WTC11 (cell line): ENCODE measurements around the gene TBCE. TPM values are rescaled to one million over a fixed set of nuclear protein-coding genes. Genes with fewer than 3 reads are reported as not detected.

Source experiments
- ATAC-seq: fragments of 200-7000 bp; cut with Tn5 transposase; 2 replicates; pipeline ENCODE4 v1.10.0; 2021; ENCODE audit warnings: mild to moderate bottlenecking, moderate library complexity
- CTCF ChIA-PET: fragments of 300-600 bp; sonication (Branson Sonifier 250); formaldehyde crosslinking; loops from one replicate; lab custom pipeline; 2021; ENCODE audit warnings: antibody characterized with exemption; lab: Charles Lee
- POLR2A ChIA-PET: fragments of 350-600 bp; sonication (Branson Sonifier 250); formaldehyde crosslinking; loops from one replicate; lab custom pipeline; 2021; ENCODE audit warnings: antibody characterized with exemption; lab: Charles Lee
- DNase-seq: peaks from one replicate; pipeline ENCODE4 v3.0.0; 2021; ENCODE audit warnings: low spot score
- H3K27ac Mint-ChIP-seq: 2 replicates; pipeline ENCODE4 v1.8.0; 2021; ENCODE audit warnings: mixed read lengths
- H3K27me3 Mint-ChIP-seq: 2 replicates; pipeline ENCODE4 v1.8.0; 2021; ENCODE audit warnings: low read depth, mild to moderate bottlenecking, moderate library complexity, mixed read lengths
- H3K36me3 Mint-ChIP-seq: 2 replicates; pipeline ENCODE4 v1.8.0; 2021; ENCODE audit warnings: mixed read lengths
- H3K4me1 Mint-ChIP-seq: 2 replicates; pipeline ENCODE4 v1.8.0; 2022; ENCODE audit warnings: mixed read lengths
- H3K4me3 Mint-ChIP-seq: 2 replicates; pipeline ENCODE4 v1.8.0; 2021; ENCODE audit warnings: mild to moderate bottlenecking, moderate library complexity, mixed read lengths
- H3K9me3 Mint-ChIP-seq: 2 replicates; pipeline ENCODE4 v1.8.0; 2021; ENCODE audit warnings: mixed read lengths
- GRHL2 ChIP-seq: fragments of 250-450 bp; sonication (Bioruptor Pico); IDR thresholded peaks from 2 replicates; pipeline ENCODE4 v1.8.0; 2022; ENCODE audit warnings: mild to moderate bottlenecking, moderate library complexity; ENCODE audit not compliant: insufficient replicate concordance, severe bottlenecking
- JUN ChIP-seq: sonication (generic); formaldehyde crosslinking; IDR thresholded peaks from 2 replicates; pipeline ENCODE4 v1.8.0; 2023; ENCODE audit warnings: mild to moderate bottlenecking, missing genetic modification reagents
- KAT7 ChIP-seq: sonication (generic); formaldehyde crosslinking; IDR thresholded peaks from 2 replicates; pipeline ENCODE4 v1.8.1; 2023; ENCODE audit warnings: missing genetic modification reagents, mild to moderate bottlenecking, borderline replicate concordance
- NFE2L1 ChIP-seq: sonication (generic); formaldehyde crosslinking; IDR thresholded peaks from 2 replicates; pipeline ENCODE4 v1.8.1; 2023; ENCODE audit warnings: missing genetic modification reagents
- OVOL2 ChIP-seq: fragments of 250-450 bp; sonication (Bioruptor Pico); IDR thresholded peaks from 2 replicates; pipeline ENCODE4 v1.9.0; 2021; ENCODE audit warnings: mild to moderate bottlenecking, borderline replicate concordance
- TEAD1 ChIP-seq: sonication (generic); formaldehyde crosslinking; IDR thresholded peaks from 2 replicates; pipeline ENCODE4 v1.8.0; 2022; ENCODE audit warnings: mild to moderate bottlenecking, missing genetic modification reagents
- TEAD4 ChIP-seq: sonication (generic); formaldehyde crosslinking; IDR thresholded peaks from 2 replicates; pipeline ENCODE4 v1.8.0; 2022; ENCODE audit warnings: mild to moderate bottlenecking, missing genetic modification reagents
- TP53 ChIP-seq: sonication (generic); formaldehyde crosslinking; IDR thresholded peaks from 2 replicates; pipeline ENCODE4 v1.8.1; 2023; ENCODE audit warnings: mild to moderate bottlenecking, missing genetic modification reagents
- ZBTB21 ChIP-seq: sonication (generic); formaldehyde crosslinking; IDR thresholded peaks from 2 replicates; pipeline ENCODE4 v1.8.1; 2023; ENCODE audit warnings: mild to moderate bottlenecking, missing genetic modification reagents, borderline replicate concordance
- ZNF121 ChIP-seq: sonication (generic); formaldehyde crosslinking; IDR thresholded peaks from 2 replicates; pipeline ENCODE4 v1.8.0; 2023; ENCODE audit warnings: missing genetic modification reagents
- ZNF138 ChIP-seq: sonication (generic); formaldehyde crosslinking; conservative IDR thresholded peaks from 2 replicates; pipeline ENCODE4 v1.8.1; 2022; ENCODE audit warnings: mild to moderate bottlenecking, moderate library complexity, missing genetic modification reagents
- ZNF263 ChIP-seq: sonication (generic); formaldehyde crosslinking; IDR thresholded peaks from 2 replicates; pipeline ENCODE4 v1.8.1; 2022; ENCODE audit warnings: low read depth, mild to moderate bottlenecking, moderate library complexity, missing genetic modification reagents
- total RNA-seq: library from RNA; stranded (reverse); gene quantifications from 3 replicates; pipeline ENCODE4 v1.2.3, GENCODE V29; 2021
- TF ChIP-seq, protein P1 (sequence below): sonication (generic); formaldehyde crosslinking; IDR thresholded peaks from 2 replicates; pipeline ENCODE4 v1.8.1; 2022; ENCODE audit warnings: low read depth, mild to moderate bottlenecking, moderate library complexity, missing genetic modification reagents, borderline replicate concordance
- TF ChIP-seq, protein P2 (sequence below): fragments of 250-450 bp; sonication (Bioruptor Pico); IDR thresholded peaks from 2 replicates; pipeline ENCODE4 v1.9.0; 2021; ENCODE audit warnings: mild to moderate bottlenecking
- TF ChIP-seq, protein P3 (sequence below): fragments of 250-450 bp; sonication (Bioruptor Pico); IDR thresholded peaks from 2 replicates; pipeline ENCODE4 v1.8.0; 2021; ENCODE audit warnings: mild to moderate bottlenecking
- TF ChIP-seq, protein P4 (sequence below): fragments of 250-450 bp; sonication (Bioruptor Pico); conservative IDR thresholded peaks from 2 replicates; pipeline ENCODE4 v1.9.0; 2021; ENCODE audit warnings: mild to moderate bottlenecking
- TF ChIP-seq, protein P5 (sequence below): fragments of 250-450 bp; sonication (Bioruptor Pico); IDR thresholded peaks from 2 replicates; pipeline ENCODE4 v1.9.0; 2021; ENCODE audit warnings: mild to moderate bottlenecking
- TF ChIP-seq, protein P6 (sequence below): sonication (generic); formaldehyde crosslinking; IDR thresholded peaks from 2 replicates; pipeline ENCODE4 v1.8.0; 2022; ENCODE audit warnings: mild to moderate bottlenecking, missing genetic modification reagents

TBCE gene
- total RNA-seq, 1 experiment from 2014 or later, result 34.8 TPM

DNA sequence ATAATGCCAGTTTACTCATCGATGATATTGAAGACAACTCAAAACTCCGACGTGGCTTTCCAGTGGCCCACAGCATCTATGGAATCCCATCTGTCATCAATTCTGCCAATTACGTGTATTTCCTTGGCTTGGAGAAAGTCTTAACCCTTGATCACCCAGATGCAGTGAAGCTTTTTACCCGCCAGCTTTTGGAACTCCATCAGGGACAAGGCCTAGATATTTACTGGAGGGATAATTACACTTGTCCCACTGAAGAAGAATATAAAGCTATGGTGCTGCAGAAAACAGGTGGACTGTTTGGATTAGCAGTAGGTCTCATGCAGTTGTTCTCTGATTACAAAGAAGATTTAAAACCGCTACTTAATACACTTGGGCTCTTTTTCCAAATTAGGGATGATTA lies 25.2 kb upstream of the TBCE start (continued):
- no peak for TF ChIP-seq TEAD1 (CRISPR knock-in tag)

DNA sequence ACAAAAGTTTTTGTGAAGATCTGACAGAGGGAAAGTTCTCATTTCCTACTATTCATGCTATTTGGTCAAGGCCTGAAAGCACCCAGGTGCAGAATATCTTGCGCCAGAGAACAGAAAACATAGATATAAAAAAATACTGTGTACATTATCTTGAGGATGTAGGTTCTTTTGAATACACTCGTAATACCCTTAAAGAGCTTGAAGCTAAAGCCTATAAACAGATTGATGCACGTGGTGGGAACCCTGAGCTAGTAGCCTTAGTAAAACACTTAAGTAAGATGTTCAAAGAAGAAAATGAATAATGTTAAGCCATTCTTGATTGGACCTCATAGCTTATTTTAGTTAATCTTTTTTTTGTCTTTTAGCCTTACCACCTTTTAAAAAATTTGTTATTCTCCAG lies 24.8 kb upstream of the TBCE start:
- H3K9me3 Mint-ChIP-seq, result no peaks in the 10 kb centered on the region
- no peaks in the 10 kb centered on the region for H3K4me1 Mint-ChIP-seq
- no peak for TF ChIP-seq OVOL2
- no peak for ATAC-seq
- CTCF ChIA-PET, result no interaction called here
- peaks cover 28% of the 10 kb centered on the region for H3K36me3 Mint-ChIP-seq
- H3K27me3 Mint-ChIP-seq, result no peaks in the 10 kb centered on the region
- no peak for DNase-seq
- no peak overlapping the region for H3K27ac Mint-ChIP-seq
- POLR2A ChIA-PET, result no interaction called here
- no peak overlapping the region for H3K4me3 Mint-ChIP-seq

DNA sequence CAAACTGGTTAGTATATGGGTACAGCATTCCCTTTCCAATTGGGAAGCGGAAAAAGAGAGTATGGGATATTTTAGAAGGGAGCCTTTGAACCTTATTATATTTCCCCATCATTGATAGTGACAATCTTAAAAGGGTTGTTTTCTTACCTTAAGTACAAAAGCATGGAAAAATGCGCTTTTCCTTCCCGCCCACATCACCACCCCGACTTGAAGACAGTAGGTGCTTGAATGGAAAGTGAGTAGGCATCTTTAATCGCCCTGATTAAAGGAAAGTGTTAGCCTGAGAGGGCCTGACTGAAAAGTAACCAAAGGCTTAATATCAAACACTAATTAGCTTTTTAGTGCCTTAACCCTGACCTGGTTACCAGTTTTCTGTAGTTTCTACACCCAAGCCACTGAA lies 23.5 kb upstream of the TBCE start:
- no peaks in the 10 kb centered on the region for H3K4me1 Mint-ChIP-seq
- TF ChIP-seq ZNF121 (CRISPR knock-in tag), result no peak
- no peak for TF ChIP-seq ZBTB21 (CRISPR knock-in tag)
- TF ChIP-seq, protein P1, sequence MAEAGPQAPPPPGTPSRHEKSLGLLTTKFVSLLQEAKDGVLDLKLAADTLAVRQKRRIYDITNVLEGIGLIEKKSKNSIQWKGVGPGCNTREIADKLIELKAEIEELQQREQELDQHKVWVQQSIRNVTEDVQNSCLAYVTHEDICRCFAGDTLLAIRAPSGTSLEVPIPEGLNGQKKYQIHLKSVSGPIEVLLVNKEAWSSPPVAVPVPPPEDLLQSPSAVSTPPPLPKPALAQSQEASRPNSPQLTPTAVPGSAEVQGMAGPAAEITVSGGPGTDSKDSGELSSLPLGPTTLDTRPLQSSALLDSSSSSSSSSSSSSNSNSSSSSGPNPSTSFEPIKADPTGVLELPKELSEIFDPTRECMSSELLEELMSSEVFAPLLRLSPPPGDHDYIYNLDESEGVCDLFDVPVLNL (CRISPR knock-in tag), result no peak
- TF ChIP-seq, protein P2, sequence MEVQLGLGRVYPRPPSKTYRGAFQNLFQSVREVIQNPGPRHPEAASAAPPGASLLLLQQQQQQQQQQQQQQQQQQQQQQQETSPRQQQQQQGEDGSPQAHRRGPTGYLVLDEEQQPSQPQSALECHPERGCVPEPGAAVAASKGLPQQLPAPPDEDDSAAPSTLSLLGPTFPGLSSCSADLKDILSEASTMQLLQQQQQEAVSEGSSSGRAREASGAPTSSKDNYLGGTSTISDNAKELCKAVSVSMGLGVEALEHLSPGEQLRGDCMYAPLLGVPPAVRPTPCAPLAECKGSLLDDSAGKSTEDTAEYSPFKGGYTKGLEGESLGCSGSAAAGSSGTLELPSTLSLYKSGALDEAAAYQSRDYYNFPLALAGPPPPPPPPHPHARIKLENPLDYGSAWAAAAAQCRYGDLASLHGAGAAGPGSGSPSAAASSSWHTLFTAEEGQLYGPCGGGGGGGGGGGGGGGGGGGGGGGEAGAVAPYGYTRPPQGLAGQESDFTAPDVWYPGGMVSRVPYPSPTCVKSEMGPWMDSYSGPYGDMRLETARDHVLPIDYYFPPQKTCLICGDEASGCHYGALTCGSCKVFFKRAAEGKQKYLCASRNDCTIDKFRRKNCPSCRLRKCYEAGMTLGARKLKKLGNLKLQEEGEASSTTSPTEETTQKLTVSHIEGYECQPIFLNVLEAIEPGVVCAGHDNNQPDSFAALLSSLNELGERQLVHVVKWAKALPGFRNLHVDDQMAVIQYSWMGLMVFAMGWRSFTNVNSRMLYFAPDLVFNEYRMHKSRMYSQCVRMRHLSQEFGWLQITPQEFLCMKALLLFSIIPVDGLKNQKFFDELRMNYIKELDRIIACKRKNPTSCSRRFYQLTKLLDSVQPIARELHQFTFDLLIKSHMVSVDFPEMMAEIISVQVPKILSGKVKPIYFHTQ (CRISPR knock-in tag), result no peak
- TF ChIP-seq, protein P3, sequence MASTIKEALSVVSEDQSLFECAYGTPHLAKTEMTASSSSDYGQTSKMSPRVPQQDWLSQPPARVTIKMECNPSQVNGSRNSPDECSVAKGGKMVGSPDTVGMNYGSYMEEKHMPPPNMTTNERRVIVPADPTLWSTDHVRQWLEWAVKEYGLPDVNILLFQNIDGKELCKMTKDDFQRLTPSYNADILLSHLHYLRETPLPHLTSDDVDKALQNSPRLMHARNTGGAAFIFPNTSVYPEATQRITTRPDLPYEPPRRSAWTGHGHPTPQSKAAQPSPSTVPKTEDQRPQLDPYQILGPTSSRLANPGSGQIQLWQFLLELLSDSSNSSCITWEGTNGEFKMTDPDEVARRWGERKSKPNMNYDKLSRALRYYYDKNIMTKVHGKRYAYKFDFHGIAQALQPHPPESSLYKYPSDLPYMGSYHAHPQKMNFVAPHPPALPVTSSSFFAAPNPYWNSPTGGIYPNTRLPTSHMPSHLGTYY (CRISPR knock-in tag), result no peak
- no peak for TF ChIP-seq TEAD4 (CRISPR knock-in tag)
- no peak for TF ChIP-seq NFE2L1
- TF ChIP-seq ZNF138 (CRISPR knock-in tag), result no peak
- no peak for TF ChIP-seq TP53 (CRISPR knock-in tag)
- no peak for TF ChIP-seq JUN
- TF ChIP-seq, all 79 proteins: peak for 0
- H3K27me3 Mint-ChIP-seq, result no peaks in the 10 kb centered on the region
- no peak overlapping the region for H3K27ac Mint-ChIP-seq
- peaks cover 23% of the 10 kb centered on the region for H3K36me3 Mint-ChIP-seq
- CTCF ChIA-PET, result no interaction called here
- POLR2A ChIA-PET, result no interaction called here
- ATAC-seq (no peak), DNase-seq (no peak)
- no peak overlapping the region for H3K4me3 Mint-ChIP-seq
- H3K9me3 Mint-ChIP-seq, result no peaks in the 10 kb centered on the region

DNA sequence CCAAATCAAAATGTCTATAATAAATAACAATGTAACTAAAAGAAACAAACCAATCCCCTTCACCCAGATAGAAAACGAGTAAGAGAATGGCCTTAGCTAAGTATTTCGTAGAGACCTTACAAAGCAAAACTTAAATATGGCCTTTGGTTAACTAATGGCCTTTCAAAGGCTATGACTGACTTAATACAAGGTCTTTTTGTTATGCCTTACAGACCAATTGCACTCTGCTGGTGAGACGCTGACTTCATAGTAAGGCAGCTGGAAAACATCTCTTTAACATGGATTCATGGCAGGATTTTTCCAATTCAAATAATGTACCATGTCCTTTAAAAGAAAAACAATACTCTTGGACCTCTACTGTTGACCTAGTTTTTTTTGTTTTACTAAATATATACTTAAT lies 15.8 kb upstream of the TBCE start:
- Mint-ChIP-seq H3K9me3 (no peaks in the 10 kb centered on the region), H3K4me3 (no peak overlapping the region), H3K4me1 (no peaks in the 10 kb centered on the region), H3K27ac (no peak overlapping the region), H3K36me3 (no peaks in the 10 kb centered on the region), H3K27me3 (no peaks in the 10 kb centered on the region)
- CTCF ChIA-PET, result interaction anchor here (0.6 to 1.8 kb wide), 2 partner anchors 64 kb away, joined by 3 to 6 read pairs; no protein-coding TSS in a partner anchor
- DNase-seq, result no peak
- POLR2A ChIA-PET, result no interaction called here
- no peak for ATAC-seq
- TF ChIP-seq, protein P4, sequence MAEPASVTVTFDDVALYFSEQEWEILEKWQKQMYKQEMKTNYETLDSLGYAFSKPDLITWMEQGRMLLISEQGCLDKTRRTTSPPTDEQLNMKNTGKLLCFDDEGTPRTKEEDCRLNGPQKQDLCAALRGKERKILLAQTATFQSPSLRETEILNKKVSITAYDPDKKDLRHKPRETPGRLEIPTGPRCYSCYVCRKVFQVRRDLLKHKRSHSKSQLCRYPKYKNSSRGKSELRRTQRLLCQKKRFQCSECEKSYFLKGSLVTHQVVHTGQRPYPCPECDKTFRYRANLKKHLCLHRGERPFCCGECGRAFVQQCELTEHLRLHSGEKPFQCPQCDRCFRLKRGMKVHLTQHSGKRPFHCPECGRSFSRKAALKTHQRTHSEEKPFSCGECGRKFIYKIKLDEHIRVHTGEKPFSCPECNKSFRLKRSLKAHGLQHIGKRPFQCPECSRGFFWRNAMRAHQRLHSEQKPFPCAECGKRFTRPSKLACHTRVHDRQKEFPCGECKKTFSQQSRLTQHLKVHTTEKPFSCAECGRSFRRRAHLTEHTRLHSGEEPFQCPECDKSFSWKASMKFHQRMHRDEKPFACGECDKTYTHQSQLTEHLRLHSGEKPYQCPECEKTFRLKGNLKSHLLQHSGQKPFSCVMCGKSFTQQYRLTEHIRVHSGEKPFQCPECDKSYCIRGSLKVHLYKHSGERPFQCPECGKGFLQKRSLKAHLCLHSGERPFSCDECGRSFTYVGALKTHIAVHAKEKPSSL (CRISPR knock-in tag), result no peak
- TF ChIP-seq KAT7 (CRISPR knock-in tag), result no peak
- TF ChIP-seq, protein P5, sequence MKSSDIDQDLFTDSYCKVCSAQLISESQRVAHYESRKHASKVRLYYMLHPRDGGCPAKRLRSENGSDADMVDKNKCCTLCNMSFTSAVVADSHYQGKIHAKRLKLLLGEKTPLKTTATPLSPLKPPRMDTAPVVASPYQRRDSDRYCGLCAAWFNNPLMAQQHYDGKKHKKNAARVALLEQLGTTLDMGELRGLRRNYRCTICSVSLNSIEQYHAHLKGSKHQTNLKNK (CRISPR knock-in tag), result no peak
- TF ChIP-seq, protein P6, sequence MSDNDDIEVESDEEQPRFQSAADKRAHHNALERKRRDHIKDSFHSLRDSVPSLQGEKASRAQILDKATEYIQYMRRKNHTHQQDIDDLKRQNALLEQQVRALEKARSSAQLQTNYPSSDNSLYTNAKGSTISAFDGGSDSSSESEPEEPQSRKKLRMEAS (CRISPR knock-in tag), result no peak
- TF ChIP-seq, protein P2 (CRISPR knock-in tag), result no peak
- no peak for TF ChIP-seq GRHL2 (CRISPR knock-in tag)
- TF ChIP-seq ZNF263, result no peak
